Measurements from ENCODE around the gene GAB4. TPM values are rescaled to one million over a fixed set of nuclear protein-coding genes. Genes with fewer than 3 reads are reported as not detected.
"Not testable (repeated sequence)": the region's sequence is repeated elsewhere in the genome, so short reads cannot be mapped to it uniquely, and the experiment has no call there.

GAB4 gene
- total and polyA plus RNA-seq, 3 experiments from 2014 or later = not detected

GRCh38 chr22:16922076-16922475 lies 85.9 kb downstream of the GAB4 start:
- DNase-seq = no peak
- Histone ChIP-seq H3K36me3 (ENCODE audit: insufficient read depth, low read length) (no peaks in the 10 kb centered on the region), H3K27me3 (ENCODE audit: insufficient read depth, low read length, poor library complexity, severe bottlenecking) (no peaks in the 10 kb centered on the region), H3K9me3 (ENCODE audit: low read length) (no peaks in the 10 kb centered on the region), H3K4me1 (ENCODE audit: insufficient read depth, low read length) (no peaks in the 10 kb centered on the region), H3K4me3 (ENCODE audit: low read length) (no peak overlapping the region), H3K27ac (ENCODE audit: low read depth, low read length) (no peak overlapping the region)
- no peak overlapping the region for H3K27ac Mint-ChIP-seq
- POLR2A ChIA-PET = no interaction called here
- H3K36me3 Mint-ChIP-seq = no peaks in the 10 kb centered on the region
- H3K27me3 Mint-ChIP-seq = peaks cover 14 to 46% of the 10 kb centered on the region in 2 donors
- peaks cover 0 to 5% (median 1%) of the 10 kb centered on the region in 3 donors for H3K4me1 Mint-ChIP-seq
- CTCF ChIA-PET = no interaction called here
- H3K4me3 Mint-ChIP-seq = no peak overlapping the region
- H3K9me3 Mint-ChIP-seq = no peaks in the 10 kb centered on the region

GRCh38 chr22:16917144-16918003 lies 90.6 kb downstream of the GAB4 start:
- POLR2A ChIA-PET = no interaction called here
- CTCF ChIA-PET = interaction anchor here (0.7 to 1.4 kb wide), 2 partner anchors 138 to 140 kb away, joined by 3 to 6 read pairs; no protein-coding TSS in a partner anchor
- Histone ChIP-seq H3K27me3 (ENCODE audit: insufficient read depth, low read length, poor library complexity, severe bottlenecking) (no peaks in the 10 kb centered on the region), H3K4me3 (ENCODE audit: low read length) (no peak overlapping the region), H3K9me3 (ENCODE audit: low read length) (no peaks in the 10 kb centered on the region), H3K36me3 (ENCODE audit: insufficient read depth, low read length) (no peaks in the 10 kb centered on the region), H3K4me1 (ENCODE audit: insufficient read depth, low read length) (no peaks in the 10 kb centered on the region), H3K27ac (ENCODE audit: low read depth, low read length) (no peak overlapping the region)
- Mint-ChIP-seq H3K27ac (no peak overlapping the region), H3K27me3 (peaks cover 13 to 54% of the 10 kb centered on the region in 2 donors), H3K4me3 (no peak overlapping the region), H3K4me1 (peaks cover 0 to 5% (median 1%) of the 10 kb centered on the region in 3 donors), H3K36me3 (no peaks in the 10 kb centered on the region), H3K9me3 (no peaks in the 10 kb centered on the region)
- DNase-seq = peak in 3 of 5 donors; percentile 6 to 46 (median 32)

- Mint-ChIP-seq H3K36me3 (no peaks in the 10 kb centered on the region), H3K4me1 (peaks cover 0 to 5% (median 1%) of the 10 kb centered on the region in 3 donors), H3K27me3 (peaks cover 12 to 50% of the 10 kb centered on the region in 2 donors), H3K4me3 (no peak overlapping the region), H3K9me3 (no peaks in the 10 kb centered on the region), H3K27ac (no peak overlapping the region)
- Histone ChIP-seq H3K27me3 (ENCODE audit: insufficient read depth, low read length, poor library complexity, severe bottlenecking) (no peaks in the 10 kb centered on the region), H3K9me3 (ENCODE audit: low read length) (no peaks in the 10 kb centered on the region), H3K36me3 (ENCODE audit: insufficient read depth, low read length) (no peaks in the 10 kb centered on the region), H3K27ac (ENCODE audit: low read depth, low read length) (no peak overlapping the region), H3K4me3 (ENCODE audit: low read length) (no peak overlapping the region), H3K4me1 (ENCODE audit: insufficient read depth, low read length) (no peaks in the 10 kb centered on the region)
- no peak for DNase-seq
- POLR2A ChIA-PET = no interaction called here
- CTCF ChIA-PET = no interaction called here
Observed at GRCh38 chr22:16915701-16916100, 92.3 kb downstream of the GAB4 start.

DNA sequence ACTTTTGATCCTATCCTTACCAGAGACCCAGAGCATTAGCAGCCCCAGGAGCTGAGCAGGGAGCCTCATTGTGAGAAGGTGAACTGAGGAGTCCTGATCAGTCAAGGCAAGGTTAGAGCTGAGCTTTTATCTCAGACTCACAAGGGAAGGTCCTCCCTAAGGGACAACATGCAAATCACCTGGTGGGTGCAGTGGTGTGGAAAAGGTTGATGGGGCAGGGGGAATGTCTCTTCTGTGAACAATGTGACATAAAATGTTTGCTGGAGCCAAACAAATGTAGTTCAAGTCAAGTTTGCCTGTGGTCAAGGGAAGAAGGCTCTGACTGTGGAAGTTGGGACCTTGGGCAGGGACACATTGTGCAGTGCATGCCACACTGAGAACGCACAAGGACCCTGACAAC lies 93.1 kb downstream of the GAB4 start:
- H3K4me3 ChIP-seq (ENCODE audit: low read length); H3K4me1 Mint-ChIP-seq; H3K36me3 Mint-ChIP-seq; H3K27ac ChIP-seq (ENCODE audit: low read depth, low read length); H3K36me3 ChIP-seq (ENCODE audit: insufficient read depth, low read length); DNase-seq; H3K4me3 Mint-ChIP-seq; CTCF ChIA-PET; H3K9me3 ChIP-seq (ENCODE audit: low read length); H3K4me1 ChIP-seq (ENCODE audit: insufficient read depth, low read length); POLR2A ChIA-PET; H3K9me3 Mint-ChIP-seq; H3K27me3 ChIP-seq (ENCODE audit: insufficient read depth, low read length, poor library complexity, severe bottlenecking): not testable (repeated sequence)
- Mint-ChIP-seq H3K27me3 (peaks cover 12 to 45% of the 10 kb centered on the region in 2 donors), H3K27ac (peak overlapping the region in 1 of 8 donors; percentile 43)

GRCh38 chr22:16914006-16914405 lies 94.0 kb downstream of the GAB4 start:
- H3K9me3 ChIP-seq (ENCODE audit: low read length) = no peaks in the 10 kb centered on the region
- H3K27me3 ChIP-seq (ENCODE audit: insufficient read depth, low read length, poor library complexity, severe bottlenecking) = no peaks in the 10 kb centered on the region
- no peak overlapping the region for H3K4me3 ChIP-seq (ENCODE audit: low read length)
- POLR2A ChIA-PET = no interaction called here
- no peak overlapping the region for H3K27ac ChIP-seq (ENCODE audit: low read depth, low read length)
- no peaks in the 10 kb centered on the region for H3K9me3 Mint-ChIP-seq
- no peaks in the 10 kb centered on the region for H3K4me1 ChIP-seq (ENCODE audit: insufficient read depth, low read length)
- H3K36me3 ChIP-seq (ENCODE audit: insufficient read depth, low read length) = no peaks in the 10 kb centered on the region
- no peak overlapping the region for H3K27ac Mint-ChIP-seq
- peaks cover 12 to 45% of the 10 kb centered on the region in 2 donors for H3K27me3 Mint-ChIP-seq
- no peak for DNase-seq
- H3K4me1 Mint-ChIP-seq = peaks cover 0 to 5% (median 1%) of the 10 kb centered on the region in 3 donors
- H3K4me3 Mint-ChIP-seq = no peak overlapping the region
- H3K36me3 Mint-ChIP-seq = no peaks in the 10 kb centered on the region
- CTCF ChIA-PET = interaction anchor here (0.6 kb wide), 1 partner anchor 275 kb away, joined by 3 read pairs; no protein-coding TSS in a partner anchor

GRCh38 chr22:16912281-16912680 lies 95.7 kb downstream of the GAB4 start:
- Mint-ChIP-seq H3K4me3 (no peak overlapping the region), H3K4me1 (peaks cover 0 to 1% (median under 1%) of the 10 kb centered on the region in 3 donors), H3K9me3 (no peaks in the 10 kb centered on the region), H3K27ac (peak overlapping the region in 1 of 8 donors; percentile 46), H3K27me3 (peaks cover 9 to 44% of the 10 kb centered on the region in 2 donors), H3K36me3 (no peaks in the 10 kb centered on the region)
- no peak for DNase-seq
- Histone ChIP-seq H3K27ac (ENCODE audit: low read depth, low read length) (no peak overlapping the region), H3K4me3 (ENCODE audit: low read length) (no peak overlapping the region), H3K9me3 (ENCODE audit: low read length) (no peaks in the 10 kb centered on the region), H3K4me1 (ENCODE audit: insufficient read depth, low read length) (no peaks in the 10 kb centered on the region), H3K36me3 (ENCODE audit: insufficient read depth, low read length) (no peaks in the 10 kb centered on the region), H3K27me3 (ENCODE audit: insufficient read depth, low read length, poor library complexity, severe bottlenecking) (no peaks in the 10 kb centered on the region)
- ChIA-PET CTCF (no interaction called here), POLR2A (no interaction called here)

Other genes starting within 250 kb of the GAB4 start
- gene XKR3, start 182.8 kb downstream of the GAB4 start, total RNA-seq = not detected
- not detected for gene XKR3, start 182.8 kb downstream of the GAB4 start, polyA plus RNA-seq
- gene IL17RA, start 76.8 kb upstream of the GAB4 start, total RNA-seq = 10 to 100 TPM; 21.7 to 22.0 TPM
- 30.2 TPM for gene IL17RA, start 76.8 kb upstream of the GAB4 start, polyA plus RNA-seq
- under 1 TPM; 0.11 to 0.15 TPM for gene TMEM121B, start 113.1 kb upstream of the GAB4 start, total RNA-seq
- gene TMEM121B, start 113.1 kb upstream of the GAB4 start, polyA plus RNA-seq = not detected
- 10 to 100 TPM; 38.6 to 40.0 TPM for gene HDHD5, start 151.1 kb upstream of the GAB4 start, total RNA-seq
- gene HDHD5, start 151.1 kb upstream of the GAB4 start, polyA plus RNA-seq = 53.5 TPM
- gene ADA2, start 211.2 kb upstream of the GAB4 start, total RNA-seq = 10 to 100 TPM in 1 of 2 experiments, 1 to 10 TPM in 1; 8.6 to 11.1 TPM
- 76.9 TPM for gene ADA2, start 211.2 kb upstream of the GAB4 start, polyA plus RNA-seq